HG03460 (cell line): ENCODE results near the gene KCNMA1.

ENCODE experiments used
- ATAC-seq: cut with Tn5 transposase; IDR thresholded peaks from one replicate; pipeline ENCODE4 v1.9.1; 2021; ENCODE audit not compliant: unreplicated experiment

The KCNMA1 gene

DNA sequence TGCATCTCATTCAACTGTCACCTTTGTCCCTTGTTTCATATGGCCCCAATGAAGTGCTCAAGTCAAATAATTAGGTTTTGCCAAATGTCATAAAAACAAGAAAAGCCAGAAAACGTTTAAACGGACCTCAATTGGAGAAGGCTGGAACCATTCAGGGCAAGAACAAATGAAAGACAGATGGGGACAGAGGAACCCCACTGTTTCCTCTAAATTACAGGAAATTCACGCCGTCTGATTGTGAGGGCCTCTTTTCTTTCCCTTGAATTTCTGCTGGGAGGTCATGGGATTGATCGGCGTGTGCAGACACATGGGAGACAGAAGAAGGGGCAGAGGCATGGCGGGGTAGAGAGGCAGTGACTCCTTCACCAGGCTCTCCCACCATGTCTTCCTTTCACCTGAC, 656.4 kb downstream of the KCNMA1 start:
- no peak for ATAC-seq

DNA sequence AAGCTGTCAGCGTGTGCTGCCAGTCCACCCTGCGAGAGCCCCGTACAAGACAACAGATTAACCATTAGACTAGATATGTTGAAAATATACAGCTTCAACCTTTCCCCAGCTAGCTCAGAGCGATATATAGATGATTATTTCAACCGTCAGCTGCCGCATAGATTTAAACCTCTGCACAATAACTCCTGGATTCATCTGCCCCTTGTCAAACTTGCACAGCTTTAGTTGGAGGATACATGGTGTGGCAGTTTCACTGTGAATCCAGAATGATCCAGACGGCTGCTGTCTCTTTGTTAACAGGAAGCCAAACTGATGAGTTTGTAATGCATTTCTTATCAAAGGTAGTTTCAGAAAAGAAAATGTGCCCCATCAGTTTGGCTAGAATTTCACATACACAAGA, 659.7 kb downstream of the KCNMA1 start:
- ATAC-seq: no peak

DNA sequence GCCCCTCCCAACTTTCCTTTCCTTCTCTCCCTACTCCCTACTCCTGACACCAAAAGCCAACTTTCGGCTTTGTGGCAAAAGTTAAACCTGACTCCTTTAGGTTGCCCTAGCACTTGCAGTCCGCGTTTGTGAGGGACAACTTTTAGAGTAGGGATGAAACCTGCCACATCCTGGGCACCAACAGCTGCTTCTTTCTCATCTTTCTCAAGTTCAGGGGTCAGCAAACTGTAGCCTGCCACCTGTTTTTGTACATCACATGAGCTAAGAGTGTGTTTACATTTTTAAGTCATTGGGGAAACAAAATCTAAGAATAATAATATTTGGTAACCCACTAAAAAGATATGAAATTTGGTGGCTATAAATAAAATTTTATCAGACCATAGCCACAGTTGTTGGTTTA, 660.6 kb downstream of the KCNMA1 start:
- ATAC-seq: no peak

DNA sequence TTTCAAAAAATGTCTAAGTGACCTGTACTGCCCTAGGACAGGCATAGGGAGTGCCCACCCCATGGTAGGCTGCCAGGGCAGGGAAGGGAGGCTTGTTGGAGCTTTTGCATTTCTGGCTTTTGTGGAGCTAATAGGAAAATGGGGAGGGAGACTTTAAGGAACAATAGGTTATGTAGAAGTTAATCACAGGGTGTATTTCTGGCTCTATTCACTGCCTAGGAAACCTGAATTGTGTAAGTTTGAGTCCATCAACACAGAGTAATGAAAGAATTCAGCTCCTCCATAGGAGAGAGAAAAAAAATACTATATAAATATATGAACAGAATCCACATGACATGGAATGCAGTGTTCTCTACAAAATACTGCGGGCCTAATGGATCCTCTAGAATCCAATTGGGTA, 661.5 kb downstream of the KCNMA1 start:
- no peak for ATAC-seq

DNA sequence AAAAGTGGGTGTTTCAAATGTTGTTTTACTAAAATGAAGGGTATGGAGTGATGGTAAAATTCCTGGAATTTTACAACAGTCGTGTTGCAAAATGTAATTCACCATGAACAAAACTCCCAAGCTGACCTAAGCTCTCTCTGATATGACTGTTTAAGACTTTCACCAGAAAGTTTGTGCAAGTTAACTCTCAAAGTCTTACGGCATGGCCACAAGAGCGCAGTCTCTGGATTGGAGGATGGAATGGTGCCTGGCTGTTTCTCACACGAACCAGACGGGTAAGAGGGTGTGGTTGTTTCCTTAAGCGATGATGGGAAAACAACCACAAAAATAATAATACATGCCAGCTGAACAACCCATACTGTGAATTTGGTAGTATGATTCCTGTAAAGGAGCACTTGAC, 662.5 kb downstream of the KCNMA1 start:
- ATAC-seq: no peak

DNA sequence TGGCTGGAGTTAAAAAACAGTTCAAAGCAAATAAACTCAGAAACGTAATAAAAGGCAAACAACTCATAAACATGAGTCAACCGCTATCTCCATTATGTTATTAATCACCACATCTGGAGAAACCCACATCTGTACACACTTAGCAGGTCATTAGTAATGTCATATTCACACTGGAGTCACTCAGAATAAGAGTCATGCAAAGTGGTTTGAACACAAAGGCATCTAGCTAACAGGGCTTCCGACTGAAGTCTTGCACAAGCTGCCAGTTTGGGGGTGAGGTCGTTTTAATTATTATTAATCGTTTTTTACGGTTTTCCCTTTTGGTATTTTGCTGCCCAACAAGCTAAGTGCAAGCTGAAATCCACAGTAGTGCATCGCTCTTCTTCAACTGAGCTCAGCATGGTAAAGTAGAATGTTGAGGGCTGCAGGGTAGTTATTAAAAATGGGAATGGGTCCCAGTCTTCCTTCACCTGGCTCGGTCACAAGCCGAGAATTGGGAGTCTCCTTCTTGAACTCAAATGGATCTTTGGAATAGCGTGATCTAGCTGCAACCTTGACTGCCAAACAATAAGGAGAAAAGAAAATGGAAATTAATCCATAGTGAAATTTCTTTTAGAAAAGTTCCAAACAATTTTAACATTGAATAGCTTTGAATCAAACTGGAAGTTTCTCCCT, 663.5 kb downstream of the KCNMA1 start:
- ATAC-seq: no peak

DNA sequence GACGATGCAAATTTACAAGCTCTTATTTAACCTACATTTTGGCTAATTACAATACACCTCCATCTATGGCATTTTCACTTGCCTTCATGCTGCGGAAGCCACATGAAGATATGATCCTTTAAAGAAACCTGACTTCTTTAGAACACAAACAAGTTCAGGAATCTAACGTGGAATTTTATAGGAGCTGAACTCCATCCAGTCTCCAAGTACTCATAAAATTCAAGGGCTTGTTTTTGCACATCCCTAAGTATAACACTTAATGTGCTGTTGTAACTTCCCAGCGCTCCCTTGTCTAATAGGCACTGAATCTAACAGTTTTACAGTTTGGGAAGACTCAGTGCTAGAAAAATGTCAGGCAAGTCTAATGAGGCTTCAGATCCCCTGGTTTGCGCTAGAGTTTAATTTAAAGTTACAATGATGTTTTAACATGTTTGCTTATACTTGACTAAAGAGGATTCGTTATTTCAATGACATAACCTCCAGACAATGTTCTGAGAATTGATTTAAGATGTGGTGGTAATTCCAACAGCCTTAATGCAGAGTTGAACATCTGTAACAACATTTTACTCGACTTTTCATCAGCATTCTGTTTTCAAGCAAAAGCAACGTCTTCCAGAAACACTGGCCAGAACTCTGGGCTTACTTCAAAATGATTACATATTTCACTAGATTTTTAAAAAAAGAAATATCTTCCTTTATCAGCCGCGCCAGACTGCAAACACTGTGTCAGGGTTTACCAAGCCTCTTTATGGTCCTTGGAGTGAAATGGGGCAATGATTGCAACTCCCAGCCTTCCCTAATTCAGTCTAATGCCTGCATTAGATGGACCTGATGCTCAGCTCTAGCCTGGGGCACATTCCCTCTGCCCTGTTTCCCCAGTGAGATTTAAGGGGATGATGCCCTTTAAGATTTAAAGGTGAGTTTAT, 664.3 kb downstream of the KCNMA1 start:
- no peak for ATAC-seq

DNA sequence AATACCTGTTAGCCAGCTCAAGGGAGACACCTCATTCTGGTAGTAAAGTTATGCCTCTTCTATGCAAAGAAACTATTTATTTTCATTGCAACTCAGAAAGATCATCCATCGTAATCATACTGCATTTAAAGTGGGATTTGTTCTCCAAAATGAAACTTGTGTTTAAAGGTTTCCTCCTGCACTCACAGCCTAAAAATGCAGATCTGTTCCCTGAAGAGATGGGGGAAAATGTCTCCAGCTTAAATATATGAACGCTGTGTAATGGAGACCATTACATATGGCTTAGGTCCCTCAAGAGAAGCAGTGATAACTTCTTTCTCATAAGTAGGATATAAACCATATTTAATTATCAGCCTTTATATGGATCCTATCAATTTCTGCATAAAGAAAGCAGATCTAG, 665.1 kb downstream of the KCNMA1 start:
- ATAC-seq: no peak

DNA sequence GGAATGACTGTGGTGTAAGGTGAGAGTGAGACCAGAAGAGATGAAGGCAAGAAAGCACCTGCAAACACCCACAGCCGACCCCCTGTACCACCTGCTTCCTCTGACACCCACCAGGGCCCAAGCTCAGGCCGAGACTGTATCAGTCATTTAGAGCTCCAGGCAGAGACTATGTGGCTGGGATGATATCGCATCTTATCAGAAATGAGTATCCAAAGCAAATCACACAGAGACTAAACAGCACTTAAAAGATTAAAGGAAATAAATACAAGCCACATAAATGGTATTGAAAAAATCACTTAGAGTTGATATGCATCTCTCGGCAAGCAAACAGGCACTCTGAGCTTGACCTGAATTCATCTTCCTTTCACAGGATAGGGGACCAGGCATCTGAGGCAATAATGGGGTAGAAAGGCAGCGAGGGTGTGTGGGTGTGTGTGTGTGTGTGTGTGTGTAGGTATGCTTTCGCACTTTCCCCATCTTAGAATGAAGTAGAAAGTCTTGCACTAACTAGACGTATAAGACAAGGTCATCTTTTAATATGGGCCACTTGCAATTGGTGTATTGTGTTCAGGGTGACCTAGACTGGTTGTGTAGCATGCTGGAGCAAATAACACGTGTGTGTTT, 665.9 kb downstream of the KCNMA1 start:
- no peak for ATAC-seq

DNA sequence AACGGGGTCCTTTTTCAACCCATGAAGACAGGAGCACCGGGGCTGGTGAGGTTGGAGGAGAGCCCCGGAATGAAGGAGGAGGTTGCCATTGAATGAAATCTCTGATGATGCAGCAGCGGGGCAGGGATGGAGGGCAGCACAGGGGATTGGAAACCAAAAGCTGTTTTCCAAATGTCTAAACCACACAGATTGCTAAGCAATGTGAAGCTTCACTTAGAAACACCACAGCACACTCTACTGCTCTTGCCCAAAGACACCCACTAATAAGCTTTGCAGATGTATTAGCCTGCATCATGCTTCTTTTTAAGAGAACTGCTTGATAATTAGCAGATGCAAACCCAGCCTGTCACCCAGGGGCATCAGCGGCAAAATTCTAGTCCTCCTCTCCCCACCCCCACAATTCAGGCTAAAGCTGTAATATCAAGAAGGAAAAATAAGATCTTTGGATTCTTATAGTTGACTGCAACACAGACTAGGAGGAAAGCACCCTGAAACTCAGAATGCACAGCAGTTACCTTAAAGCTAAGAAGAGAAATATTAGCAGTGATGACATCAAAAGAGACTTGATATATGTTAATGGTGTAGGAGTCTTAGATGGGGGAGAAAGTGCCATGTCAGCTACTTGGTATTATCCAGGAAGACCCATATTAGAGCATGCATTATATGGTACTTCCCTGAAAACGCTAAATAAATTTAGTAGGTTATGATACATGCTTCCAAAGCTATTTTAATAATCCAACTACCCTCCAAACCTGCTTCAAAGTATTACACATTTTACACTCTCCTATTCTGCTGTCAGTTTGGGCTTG, 666.7 kb downstream of the KCNMA1 start:
- no peak for ATAC-seq

DNA sequence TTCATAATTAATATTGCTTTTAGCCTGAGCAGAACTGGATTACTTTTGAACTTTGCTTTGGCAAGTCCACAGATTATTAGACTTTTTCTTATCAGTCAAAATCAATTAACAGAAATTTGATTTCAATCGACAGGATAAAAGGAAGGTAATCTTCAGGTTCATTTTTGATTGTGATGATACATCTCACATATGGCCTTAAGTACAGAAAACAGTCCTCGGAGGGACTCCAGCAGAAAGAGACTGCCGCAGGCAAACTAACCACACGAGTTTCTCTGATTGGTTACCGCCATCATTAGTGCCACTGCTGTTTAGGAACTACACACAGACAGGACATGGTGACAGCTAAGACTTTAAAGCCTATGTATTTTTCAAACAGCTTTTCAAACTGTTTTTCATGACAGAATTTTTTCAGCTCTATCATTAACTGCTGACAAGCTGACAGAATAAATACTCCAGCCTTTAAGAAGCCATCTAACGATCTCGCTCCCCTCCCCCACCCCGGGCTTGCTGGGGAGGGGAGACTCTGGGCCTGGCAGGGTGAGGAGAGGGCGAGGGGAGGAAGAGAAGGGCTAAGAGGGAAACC, 668.2 kb downstream of the KCNMA1 start:
- ATAC-seq: no peak

DNA sequence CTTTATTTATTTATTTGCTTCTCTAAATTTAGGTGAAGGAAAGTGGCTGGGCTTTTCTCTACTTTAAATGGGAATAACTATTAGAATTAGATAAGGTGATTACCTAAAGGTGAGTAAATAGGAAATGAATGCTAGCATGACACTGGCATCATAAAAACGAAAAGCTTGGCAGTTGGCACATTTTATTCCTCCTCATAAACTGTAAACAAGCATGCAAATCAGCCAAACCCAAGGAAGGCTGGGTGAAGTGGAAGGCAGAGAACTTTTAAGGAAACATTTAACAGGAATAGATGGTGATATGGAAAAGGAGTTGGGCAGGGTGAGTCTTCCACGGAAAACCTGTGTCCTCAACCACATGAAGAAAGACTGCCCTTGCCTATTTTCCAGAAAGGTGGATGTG, 669.1 kb downstream of the KCNMA1 start:
- ATAC-seq: no peak

DNA sequence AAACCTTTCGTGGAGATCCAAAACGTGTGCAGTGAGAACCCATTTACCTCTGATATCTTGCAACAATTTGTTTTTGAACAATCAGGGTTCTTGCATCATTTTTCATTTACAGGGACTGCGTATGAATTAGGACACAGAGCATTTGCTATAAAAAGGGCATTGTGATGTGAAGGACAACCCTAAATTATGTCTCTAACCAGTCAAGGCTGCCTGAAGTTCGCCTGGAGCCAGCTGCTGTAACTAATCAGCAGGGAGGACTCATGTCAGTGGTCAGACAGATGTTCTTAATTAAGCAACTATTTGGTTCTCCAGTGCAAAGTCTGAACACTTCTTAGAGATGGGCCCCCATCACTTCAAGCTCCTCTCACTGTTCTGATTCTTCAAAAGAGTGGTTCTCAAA, 674.8 kb downstream of the KCNMA1 start:
- no peak for ATAC-seq

DNA sequence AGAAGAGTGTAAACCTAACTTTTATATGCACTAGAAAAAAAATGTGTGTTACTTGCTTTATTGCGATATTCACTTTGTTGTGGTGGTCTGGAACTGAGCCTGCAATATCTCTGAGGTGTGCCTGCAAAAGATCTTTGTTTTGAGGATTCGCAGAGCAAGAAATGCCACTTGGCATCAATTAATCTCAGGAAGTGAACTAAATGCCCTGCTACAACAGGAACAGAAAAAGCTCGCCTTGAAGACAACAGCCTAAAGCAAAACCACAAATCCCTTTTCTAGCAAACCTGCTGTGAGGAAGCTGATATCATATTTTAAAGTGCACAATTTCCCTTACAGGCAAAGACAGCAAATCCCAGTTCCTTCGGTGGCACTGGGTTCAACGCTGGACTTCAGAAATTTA, 675.8 kb downstream of the KCNMA1 start:
- ATAC-seq: no peak

DNA sequence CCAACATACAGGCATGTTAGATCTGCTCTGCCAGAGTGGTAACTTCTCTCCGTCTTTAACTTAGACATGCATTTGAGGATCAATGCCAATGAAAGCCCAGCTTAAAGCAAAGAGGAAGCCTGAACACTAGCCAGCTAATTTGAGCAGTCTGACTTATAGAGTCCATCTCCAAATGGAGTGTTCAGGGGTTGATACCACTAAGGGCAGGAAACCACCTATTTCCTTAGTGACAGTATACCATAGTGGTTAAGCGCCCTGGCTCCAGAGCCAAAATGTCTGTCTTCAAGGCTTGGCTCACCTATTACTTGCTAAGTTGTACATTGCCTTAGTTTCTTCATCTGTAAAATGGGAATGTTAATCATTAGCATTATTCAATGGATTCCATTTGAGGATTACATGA, 678.5 kb downstream of the KCNMA1 start:
- ATAC-seq: no peak

DNA sequence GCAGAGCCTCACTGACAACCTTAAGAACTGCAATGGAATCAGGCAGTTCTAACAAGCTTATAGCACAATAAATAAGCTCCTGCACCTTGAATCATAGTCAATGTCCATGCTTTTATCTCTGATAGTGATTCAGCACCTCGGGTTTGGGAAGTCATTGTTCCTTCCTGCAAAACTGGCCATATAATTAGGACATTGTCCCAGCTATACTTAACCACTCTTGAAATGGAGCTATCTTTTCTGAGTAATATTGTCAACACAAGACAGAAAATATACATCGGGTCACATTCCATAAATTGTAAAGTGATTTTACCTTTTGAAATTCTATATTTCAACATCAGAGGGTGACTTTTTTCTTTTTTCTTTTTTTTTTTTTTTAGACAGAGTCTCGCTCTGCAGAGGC, 682.8 kb downstream of the KCNMA1 start:
- no peak for ATAC-seq

DNA sequence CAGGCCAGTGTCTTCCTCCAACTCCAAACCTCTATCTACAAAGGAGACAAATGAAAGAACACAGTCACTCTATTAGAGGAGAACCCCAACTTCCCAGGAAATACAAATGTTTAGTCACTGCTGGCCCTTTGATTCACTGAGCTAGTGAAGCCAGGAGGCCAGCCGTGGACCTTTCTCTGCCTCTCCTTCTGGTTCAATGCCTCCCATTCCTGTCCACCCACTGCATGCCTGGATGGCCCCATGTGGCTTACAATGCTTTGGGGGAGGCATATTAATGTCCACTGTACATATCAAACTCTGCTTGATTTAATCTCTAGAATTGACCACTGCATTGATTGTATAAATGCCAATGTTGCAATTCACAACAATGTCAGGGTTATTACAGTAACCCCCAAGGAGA, 687.3 kb downstream of the KCNMA1 start:
- no peak for ATAC-seq

DNA sequence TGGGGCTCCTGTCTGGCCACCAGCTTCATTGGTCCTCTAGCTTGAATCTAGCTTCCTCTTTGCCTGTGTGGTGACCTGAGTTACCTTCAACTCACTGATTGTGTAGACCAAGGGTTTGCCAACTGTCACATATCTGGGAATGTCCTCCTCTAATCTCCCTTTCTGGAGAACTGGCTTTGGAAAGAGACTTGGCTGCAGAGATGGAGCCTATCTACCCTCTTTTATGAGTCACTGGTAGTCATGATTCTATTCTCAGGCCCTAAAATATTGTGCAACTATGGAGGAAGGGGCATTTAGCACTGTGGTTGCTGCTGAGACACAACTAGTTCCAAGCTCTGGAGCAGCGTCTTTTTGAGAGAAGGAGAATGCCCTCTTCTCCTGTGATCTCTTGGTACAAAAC, 691.3 kb downstream of the KCNMA1 start:
- no peak for ATAC-seq

DNA sequence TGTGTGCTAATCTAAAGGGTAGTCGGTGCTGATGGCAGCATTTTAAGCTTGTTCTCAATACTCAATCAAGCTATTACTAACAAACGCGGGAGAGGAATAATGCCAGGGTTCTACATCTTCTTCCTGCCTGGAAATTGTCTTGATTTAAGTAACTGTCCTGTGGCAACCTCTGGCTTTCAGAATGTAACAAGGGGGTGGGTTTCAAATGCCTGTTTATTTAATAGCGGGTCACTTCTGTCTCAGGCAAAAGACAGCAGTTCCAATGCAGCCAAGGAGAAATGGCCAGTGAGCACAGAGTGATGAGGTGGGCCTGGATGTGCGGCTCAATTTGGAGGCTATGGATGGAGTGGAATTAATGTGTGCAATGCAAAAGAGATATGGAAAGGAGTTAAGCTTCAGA, 692.4 kb downstream of the KCNMA1 start:
- ATAC-seq: no peak

DNA sequence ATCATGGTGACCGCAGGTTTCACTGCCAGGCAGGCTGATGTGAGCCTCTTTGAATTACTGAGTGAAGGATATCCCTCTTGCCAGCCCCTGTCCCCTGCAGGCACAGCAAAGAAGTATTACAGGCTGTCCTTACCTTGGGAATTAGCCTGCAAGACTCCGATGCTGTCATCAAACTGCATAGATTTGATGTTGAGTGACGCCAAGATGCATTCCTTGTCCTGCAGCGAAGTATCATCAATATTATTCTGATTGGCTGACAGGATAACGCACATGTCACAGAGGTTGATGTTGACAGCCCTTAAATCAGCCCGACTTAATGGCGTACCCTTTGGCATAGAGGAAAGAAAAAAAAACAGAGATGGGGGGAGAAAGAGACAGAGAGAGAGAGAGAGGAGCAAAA, 693.0 kb downstream of the KCNMA1 start:
- ATAC-seq: no peak
